ENCODE data around the gene ARHGEF1. TPM values are rescaled to one million over a fixed set of nuclear protein-coding genes. Genes with fewer than 3 reads are reported as not detected.

Gene ARHGEF1
- total RNA-seq, 1 donor from 2014 or later, result 10.9 TPM

DNA sequence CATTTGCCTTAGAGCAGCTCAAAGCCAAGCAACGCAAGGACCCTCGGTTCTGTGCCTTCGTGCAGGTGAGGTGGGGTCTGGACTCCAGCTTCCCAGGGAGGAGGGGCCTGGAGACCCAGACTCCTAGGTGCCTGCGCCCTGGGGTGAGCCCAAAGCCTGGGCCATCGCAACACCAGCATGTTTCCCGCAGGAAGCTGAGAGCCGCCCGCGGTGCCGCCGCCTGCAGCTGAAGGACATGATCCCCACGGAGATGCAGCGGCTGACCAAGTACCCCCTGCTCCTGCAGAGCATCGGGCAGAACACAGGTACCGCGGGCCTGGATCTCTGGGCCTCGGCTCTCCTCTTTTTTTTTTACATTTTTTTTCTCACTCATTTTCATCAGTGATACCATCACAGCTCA, 19.6 kb downstream of the ARHGEF1 start:
- Histone ChIP-seq H4K20me1 (ENCODE audit: low read depth) (no peaks in the 10 kb centered on the region), H3K4me3 (no peak overlapping the region), H3K4me1 (no peaks in the 10 kb centered on the region), H3K9me3 (ENCODE audit: low read depth) (no peaks in the 10 kb centered on the region), H2AFZ (replicated peaks) (no peak overlapping the region), H3K9ac (no peak overlapping the region), H3K36me3 (no peaks in the 10 kb centered on the region), H3K79me2 (ENCODE audit: low read depth) (no peaks in the 10 kb centered on the region), H3K4me2 (no peak overlapping the region), H3F3A (ENCODE audit: low read depth) (no peaks in the 10 kb centered on the region), H3K27me3 (no peaks in the 10 kb centered on the region), H3K27ac (no peak overlapping the region)
- H3K4me3 Mint-ChIP-seq, result no peak overlapping the region
- H3K9me3 Mint-ChIP-seq, result no peaks in the 10 kb centered on the region
- H3K27ac Mint-ChIP-seq, result no peak overlapping the region
- H3K4me1 Mint-ChIP-seq, result no peaks in the 10 kb centered on the region
- peaks cover 2% of the 10 kb centered on the region for H3K27me3 Mint-ChIP-seq (ENCODE audit: insufficient read depth, low read depth)
- peaks cover 8% of the 10 kb centered on the region for H3K36me3 Mint-ChIP-seq
- no peak for DNase-seq (ENCODE audit: low spot score)
- TF ChIP-seq EZH2 (IDR thresholded peaks at IDR 0.05), result no peak

DNA sequence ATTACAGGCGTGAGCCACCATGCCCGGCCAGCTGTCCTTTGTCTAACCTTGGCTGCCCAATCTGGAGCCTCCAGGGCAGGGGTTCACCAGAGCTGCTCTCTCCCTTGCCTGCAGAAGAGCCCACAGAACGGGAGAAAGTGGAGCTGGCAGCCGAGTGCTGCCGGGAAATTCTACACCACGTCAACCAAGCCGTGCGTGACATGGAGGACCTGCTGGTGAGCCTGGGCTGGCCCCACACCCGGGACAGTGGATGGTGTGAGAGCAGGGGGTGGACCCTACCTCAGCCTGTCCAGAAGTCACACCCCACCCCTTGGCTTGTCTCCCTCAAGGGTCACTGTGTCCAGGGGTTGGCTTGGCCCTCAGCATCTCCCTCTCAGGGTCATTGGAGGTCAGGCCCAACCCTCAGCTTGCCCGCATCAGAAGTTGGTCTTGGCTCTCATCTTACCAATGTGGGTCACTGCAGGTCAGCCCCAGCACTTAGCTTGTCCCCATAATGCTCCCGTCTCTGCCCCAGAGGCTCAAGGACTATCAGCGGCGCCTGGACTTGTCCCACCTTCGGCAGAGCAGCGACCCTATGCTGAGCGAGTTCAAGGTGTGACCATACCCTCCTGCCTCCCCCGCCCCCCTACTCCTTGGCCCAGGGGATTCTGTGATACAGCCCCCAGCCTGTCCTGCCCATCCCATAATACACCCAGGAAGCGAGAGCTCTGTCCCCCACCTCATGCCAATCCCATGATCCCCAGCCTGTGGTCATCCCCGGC, 20.4 kb downstream of the ARHGEF1 start:
- no peak for DNase-seq (ENCODE audit: low spot score)
- Histone ChIP-seq H3K27me3 (no peaks in the 10 kb centered on the region), H2AFZ (replicated peaks) (no peak overlapping the region), H3K4me2 (no peak overlapping the region), H4K20me1 (ENCODE audit: low read depth) (no peaks in the 10 kb centered on the region), H3K27ac (no peak overlapping the region), H3K9me3 (ENCODE audit: low read depth) (no peaks in the 10 kb centered on the region), H3F3A (ENCODE audit: low read depth) (no peaks in the 10 kb centered on the region), H3K4me1 (no peaks in the 10 kb centered on the region), H3K9ac (no peak overlapping the region), H3K36me3 (no peaks in the 10 kb centered on the region), H3K79me2 (ENCODE audit: low read depth) (no peaks in the 10 kb centered on the region), H3K4me3 (no peak overlapping the region)
- TF ChIP-seq EZH2phosphoT487 (IDR thresholded peaks at IDR 0.05), result no peak
- TF ChIP-seq, protein P1, sequence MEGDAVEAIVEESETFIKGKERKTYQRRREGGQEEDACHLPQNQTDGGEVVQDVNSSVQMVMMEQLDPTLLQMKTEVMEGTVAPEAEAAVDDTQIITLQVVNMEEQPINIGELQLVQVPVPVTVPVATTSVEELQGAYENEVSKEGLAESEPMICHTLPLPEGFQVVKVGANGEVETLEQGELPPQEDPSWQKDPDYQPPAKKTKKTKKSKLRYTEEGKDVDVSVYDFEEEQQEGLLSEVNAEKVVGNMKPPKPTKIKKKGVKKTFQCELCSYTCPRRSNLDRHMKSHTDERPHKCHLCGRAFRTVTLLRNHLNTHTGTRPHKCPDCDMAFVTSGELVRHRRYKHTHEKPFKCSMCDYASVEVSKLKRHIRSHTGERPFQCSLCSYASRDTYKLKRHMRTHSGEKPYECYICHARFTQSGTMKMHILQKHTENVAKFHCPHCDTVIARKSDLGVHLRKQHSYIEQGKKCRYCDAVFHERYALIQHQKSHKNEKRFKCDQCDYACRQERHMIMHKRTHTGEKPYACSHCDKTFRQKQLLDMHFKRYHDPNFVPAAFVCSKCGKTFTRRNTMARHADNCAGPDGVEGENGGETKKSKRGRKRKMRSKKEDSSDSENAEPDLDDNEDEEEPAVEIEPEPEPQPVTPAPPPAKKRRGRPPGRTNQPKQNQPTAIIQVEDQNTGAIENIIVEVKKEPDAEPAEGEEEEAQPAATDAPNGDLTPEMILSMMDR (IDR thresholded peaks at IDR 0.05), result no peak
- no peak for TF ChIP-seq EZH2 (IDR thresholded peaks at IDR 0.05)
- peaks cover 2% of the 10 kb centered on the region for H3K27me3 Mint-ChIP-seq (ENCODE audit: insufficient read depth, low read depth)
- no peak overlapping the region for H3K4me3 Mint-ChIP-seq
- H3K36me3 Mint-ChIP-seq, result peaks cover 8% of the 10 kb centered on the region
- H3K27ac Mint-ChIP-seq, result no peak overlapping the region
- H3K4me1 Mint-ChIP-seq, result no peaks in the 10 kb centered on the region
- no peaks in the 10 kb centered on the region for H3K9me3 Mint-ChIP-seq

DNA sequence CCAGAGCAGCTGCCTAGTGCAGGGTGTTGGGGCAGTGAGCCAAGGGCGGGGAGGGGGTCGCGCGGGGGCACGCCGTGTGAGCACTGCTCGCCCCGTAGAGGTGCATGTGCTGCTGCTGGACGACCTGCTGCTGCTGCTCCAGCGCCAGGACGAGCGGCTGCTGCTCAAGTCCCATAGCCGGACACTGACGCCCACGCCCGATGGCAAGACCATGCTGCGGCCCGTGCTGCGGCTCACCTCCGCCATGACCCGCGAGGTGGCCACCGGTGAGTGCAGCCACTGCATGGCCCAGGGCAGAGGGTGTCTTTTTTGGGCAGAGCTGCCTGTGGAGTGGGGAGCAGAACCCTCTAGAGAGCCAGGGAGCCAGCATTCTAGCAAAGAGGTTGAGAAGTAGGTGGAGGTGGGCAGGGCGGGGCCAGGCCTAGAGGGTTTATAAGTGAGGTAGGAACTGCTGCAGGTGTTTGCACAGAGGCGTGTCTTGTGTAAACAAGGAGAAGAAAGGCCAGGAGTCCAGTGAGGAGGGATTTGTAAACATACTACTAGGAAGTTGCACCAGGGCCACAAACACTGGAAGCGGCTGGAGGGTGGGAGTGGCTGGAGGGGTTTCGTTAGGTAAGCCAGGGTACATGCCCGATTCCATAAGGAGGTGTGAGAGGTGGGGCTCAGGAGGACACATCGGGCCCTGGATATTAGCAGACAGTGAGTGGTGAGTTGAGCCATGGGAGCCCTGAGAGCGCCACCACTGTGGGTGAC, 21.3 kb downstream of the ARHGEF1 start:
- H3K36me3 Mint-ChIP-seq, result peaks cover 5% of the 10 kb centered on the region

More for the DNA sequence above, 21.3 kb downstream of the ARHGEF1 start:
- H3K9me3 Mint-ChIP-seq, result no peaks in the 10 kb centered on the region
- Histone ChIP-seq H3K4me2 (no peak overlapping the region), H4K20me1 (ENCODE audit: low read depth) (no peaks in the 10 kb centered on the region), H3K36me3 (no peaks in the 10 kb centered on the region), H3K79me2 (ENCODE audit: low read depth) (no peaks in the 10 kb centered on the region), H2AFZ (replicated peaks) (no peak overlapping the region), H3K27me3 (peaks cover 7% of the 10 kb centered on the region), H3K4me1 (no peaks in the 10 kb centered on the region), H3K27ac (no peak overlapping the region), H3F3A (ENCODE audit: low read depth) (no peaks in the 10 kb centered on the region), H3K9ac (no peak overlapping the region), H3K4me3 (no peak overlapping the region), H3K9me3 (ENCODE audit: low read depth) (no peaks in the 10 kb centered on the region)
- no peaks in the 10 kb centered on the region for H3K4me1 Mint-ChIP-seq
- DNase-seq (ENCODE audit: low spot score), result no peak
- no peak for TF ChIP-seq EZH2 (IDR thresholded peaks at IDR 0.05)
- TF ChIP-seq, protein P1 (IDR thresholded peaks at IDR 0.05), result no peak
- TF ChIP-seq EZH2phosphoT487 (IDR thresholded peaks at IDR 0.05), result no peak
- no peak overlapping the region for H3K27ac Mint-ChIP-seq
- peaks cover 2% of the 10 kb centered on the region for H3K27me3 Mint-ChIP-seq (ENCODE audit: insufficient read depth, low read depth)
- H3K4me3 Mint-ChIP-seq, result no peak overlapping the region

All from neural progenitor cell (in vitro differentiated cells).